ENCODE results near the gene RGS9. TPM values are rescaled to one million over a fixed set of nuclear protein-coding genes. Genes with fewer than 3 reads are reported as not detected.
"Not testable (repeated sequence)": the region's sequence is repeated elsewhere in the genome, so short reads cannot be mapped to it uniquely, and the experiment has no call there.

RGS9 gene
- total RNA-seq, 1 experiment from 2014 or later, result 11.2 TPM

DNA sequence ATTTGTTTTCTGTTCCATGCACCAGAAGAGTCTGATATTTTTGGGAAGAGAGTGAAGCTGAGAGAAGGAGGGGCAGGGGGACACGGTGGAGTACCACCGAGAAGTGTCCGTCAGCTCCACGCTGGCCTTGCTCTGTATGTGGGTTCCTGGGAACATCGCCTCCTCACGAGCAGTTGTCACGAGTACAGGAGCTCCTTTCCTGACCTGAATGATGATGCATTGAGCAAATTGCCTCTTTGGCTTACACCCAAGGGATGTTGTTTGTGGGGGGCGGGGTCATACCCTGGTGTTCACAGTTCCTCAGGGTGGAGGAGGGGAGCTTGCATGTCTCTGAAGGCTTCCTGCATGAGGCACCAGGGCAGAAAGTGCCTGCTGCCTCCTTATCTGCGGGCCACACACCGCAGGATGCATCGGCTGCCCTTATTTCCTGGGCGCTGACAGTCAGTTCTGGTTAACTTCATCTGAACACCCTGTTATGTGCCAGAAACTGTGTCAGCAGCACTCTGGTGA lies 36.2 kb downstream of the RGS9 start:
- peaks cover 40% of the 10 kb centered on the region for H3K4me1 ChIP-seq (replicated peaks)
- no peaks in the 10 kb centered on the region for H3K27me3 ChIP-seq (replicated peaks)
- peak; percentile 76 to 79 for DNase-seq (ENCODE audit: low read depth in 1 of 2, low spot score in 2 of 2)
- H3K36me3 ChIP-seq, result no peaks in the 10 kb centered on the region
- no peaks in the 10 kb centered on the region for H3K9me3 ChIP-seq (replicated peaks)
- no peak overlapping the region for H3K27ac ChIP-seq
- H3K4me3 ChIP-seq, result no peak overlapping the region

- Histone ChIP-seq H3K27me3 (replicated peaks) (no peaks in the 10 kb centered on the region), H3K4me3 (no peak overlapping the region), H3K36me3 (no peaks in the 10 kb centered on the region), H3K27ac (no peak overlapping the region), H3K4me1 (replicated peaks) (peaks cover 46% of the 10 kb centered on the region), H3K9me3 (replicated peaks) (no peaks in the 10 kb centered on the region)
- no peak for DNase-seq (ENCODE audit: low read depth in 1 of 2, low spot score in 2 of 2)
These were observed 37.0 kb downstream of the RGS9 start for GRCh38 chr17:65173976-65174683.

DNA sequence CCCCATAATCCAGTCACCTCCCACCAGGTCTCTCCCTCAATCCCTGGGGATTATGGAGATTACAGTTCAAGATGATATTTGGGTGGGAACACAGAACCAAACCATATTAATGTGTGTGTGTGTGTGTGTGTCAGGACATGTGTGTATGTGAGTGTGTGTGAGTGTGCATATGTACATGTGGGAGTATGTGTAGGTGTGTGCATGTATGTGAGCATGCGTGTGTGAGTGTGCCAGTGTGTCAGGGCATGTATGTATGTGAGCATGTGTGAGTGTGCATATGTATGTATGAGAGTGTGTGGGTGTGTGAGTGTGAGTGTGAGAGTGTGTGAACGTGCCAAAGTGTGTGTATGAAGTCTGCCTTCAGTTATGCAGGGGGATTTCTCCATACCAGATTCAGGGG lies 37.8 kb downstream of the RGS9 start:
- Histone ChIP-seq H3K4me1 (replicated peaks) (peaks cover 46% of the 10 kb centered on the region), H3K36me3 (no peaks in the 10 kb centered on the region)
- DNase-seq (ENCODE audit: low read depth in 1 of 2, low spot score in 2 of 2), result no peak

GRCh38 chr17:65175952-65176351 lies 38.8 kb downstream of the RGS9 start:
- Histone ChIP-seq H3K27ac (no peak overlapping the region), H3K9me3 (replicated peaks) (no peaks in the 10 kb centered on the region), H3K27me3 (replicated peaks) (no peaks in the 10 kb centered on the region), H3K4me1 (replicated peaks) (peaks cover 41% of the 10 kb centered on the region), H3K36me3 (no peaks in the 10 kb centered on the region), H3K4me3 (no peak overlapping the region)
- no peak for DNase-seq (ENCODE audit: low read depth in 1 of 2, low spot score in 2 of 2)

More for the DNA sequence above, 37.8 kb downstream of the RGS9 start:
- Histone ChIP-seq H3K27me3 (replicated peaks) (no peaks in the 10 kb centered on the region), H3K9me3 (replicated peaks) (no peaks in the 10 kb centered on the region), H3K27ac (no peak overlapping the region), H3K4me3 (no peak overlapping the region)

GRCh38 chr17:65176646-65177409 lies 39.7 kb downstream of the RGS9 start:
- H3K27ac ChIP-seq, result no peak overlapping the region
- peaks cover 42% of the 10 kb centered on the region for H3K4me1 ChIP-seq (replicated peaks)
- no peaks in the 10 kb centered on the region for H3K9me3 ChIP-seq (replicated peaks)
- DNase-seq (ENCODE audit: low read depth in 1 of 2, low spot score in 2 of 2), result no peak
- H3K36me3 ChIP-seq, result no peaks in the 10 kb centered on the region
- H3K27me3 ChIP-seq (replicated peaks), result no peaks in the 10 kb centered on the region
- no peak overlapping the region for H3K4me3 ChIP-seq

DNA sequence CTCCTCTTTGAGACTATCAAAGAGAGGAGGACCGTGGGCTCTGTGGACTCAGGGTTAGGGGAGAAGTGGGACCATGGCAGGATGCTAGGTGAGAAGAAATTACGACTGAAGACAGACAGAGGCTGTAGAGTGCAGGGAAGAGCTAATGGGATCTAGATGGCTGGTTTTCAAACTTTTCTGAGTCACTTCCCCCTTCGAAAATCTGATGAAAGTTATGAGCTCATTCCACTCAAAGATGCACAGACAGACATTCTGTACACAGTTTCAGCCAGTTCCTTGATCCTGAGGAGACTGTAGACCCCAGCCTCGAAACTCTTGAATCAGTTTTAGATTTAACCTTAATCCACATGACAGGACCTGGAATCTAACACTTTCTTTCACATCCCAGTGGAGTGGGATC lies 40.7 kb downstream of the RGS9 start:
- no peak overlapping the region for H3K27ac ChIP-seq
- H3K27me3 ChIP-seq (replicated peaks), result no peaks in the 10 kb centered on the region
- DNase-seq (ENCODE audit: low read depth in 1 of 2, low spot score in 2 of 2), result no peak
- no peaks in the 10 kb centered on the region for H3K9me3 ChIP-seq (replicated peaks)
- H3K4me1 ChIP-seq (replicated peaks), result peaks cover 47% of the 10 kb centered on the region
- no peaks in the 10 kb centered on the region for H3K36me3 ChIP-seq
- H3K4me3 ChIP-seq, result no peak overlapping the region

GRCh38 chr17:65180276-65180675 lies 43.1 kb downstream of the RGS9 start:
- H3K4me3 ChIP-seq; H3K27me3 ChIP-seq (replicated peaks); H3K27ac ChIP-seq; H3K9me3 ChIP-seq (replicated peaks); DNase-seq (ENCODE audit: low read depth in 1 of 2, low spot score in 2 of 2); H3K36me3 ChIP-seq: not testable (repeated sequence)
- peaks cover 59% of the 10 kb centered on the region for H3K4me1 ChIP-seq (replicated peaks)

- H3K4me1 ChIP-seq (replicated peaks), result peaks cover 64% of the 10 kb centered on the region
- H3K27me3 ChIP-seq (replicated peaks); H3K9me3 ChIP-seq (replicated peaks); H3K4me3 ChIP-seq; H3K36me3 ChIP-seq; DNase-seq (ENCODE audit: low read depth in 1 of 2, low spot score in 2 of 2); H3K27ac ChIP-seq: not testable (repeated sequence)
These were observed 43.6 kb downstream of the RGS9 start for GRCh38 chr17:65180752-65181236.

- no peaks in the 10 kb centered on the region for H3K9me3 ChIP-seq (replicated peaks)
- no peak overlapping the region for H3K27ac ChIP-seq
- H3K36me3 ChIP-seq, result no peaks in the 10 kb centered on the region
- H3K4me1 ChIP-seq (replicated peaks), result peaks cover 64% of the 10 kb centered on the region
- no peak for DNase-seq (ENCODE audit: low read depth in 1 of 2, low spot score in 2 of 2)
- no peak overlapping the region for H3K4me3 ChIP-seq
- no peaks in the 10 kb centered on the region for H3K27me3 ChIP-seq (replicated peaks)
These were observed 44.3 kb downstream of the RGS9 start for GRCh38 chr17:65181237-65182061.

DNA sequence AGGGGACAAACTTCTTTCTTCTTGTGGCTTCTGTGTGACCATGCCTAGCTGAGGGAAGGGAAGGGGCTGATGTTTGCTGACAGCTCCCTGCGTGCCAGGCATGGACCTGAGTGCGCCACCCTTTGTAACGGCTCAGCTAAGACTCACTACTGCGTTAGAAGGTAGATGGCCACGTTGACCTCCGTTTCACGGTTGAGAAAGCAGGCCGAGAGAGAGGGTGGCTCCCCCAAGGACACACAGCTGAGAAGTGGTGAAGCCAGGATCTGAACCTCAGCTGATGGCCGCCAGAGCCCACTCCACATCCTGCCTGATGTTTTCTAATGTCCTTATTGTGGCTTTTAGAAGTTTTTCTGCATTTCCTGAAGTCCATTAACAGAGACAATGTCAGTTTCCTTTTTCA lies 45.1 kb downstream of the RGS9 start:
- H3K27ac ChIP-seq, result no peak overlapping the region
- DNase-seq (ENCODE audit: low read depth in 1 of 2, low spot score in 2 of 2), result no peak

DNA sequence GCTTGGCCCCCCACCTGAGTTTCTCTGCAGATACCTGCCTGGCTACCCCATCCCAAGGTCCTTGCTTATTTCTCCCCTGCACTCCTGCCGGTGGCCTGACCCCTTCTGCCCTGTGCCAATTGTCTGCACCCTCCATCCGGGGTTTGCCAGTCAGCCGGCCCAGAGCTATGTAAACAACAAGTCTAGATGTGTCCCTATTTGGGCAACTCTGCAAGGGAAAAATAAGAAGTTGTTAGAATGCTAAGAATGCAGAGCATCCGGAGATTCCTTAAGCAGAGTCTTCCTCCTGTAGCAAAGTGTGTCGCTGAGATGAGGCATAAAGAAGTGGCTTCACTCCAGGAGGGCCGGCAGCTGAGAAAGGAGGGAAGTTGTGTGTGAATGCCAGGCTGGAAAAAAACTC lies 46.6 kb downstream of the RGS9 start:
- Histone ChIP-seq H3K4me3 (no peak overlapping the region), H3K27me3 (replicated peaks) (no peaks in the 10 kb centered on the region), H3K36me3 (no peaks in the 10 kb centered on the region), H3K27ac (peak overlapping the region; percentile 71), H3K4me1 (replicated peaks) (peaks cover 52% of the 10 kb centered on the region), H3K9me3 (replicated peaks) (no peaks in the 10 kb centered on the region)
- peak; percentile 89 to 90 for DNase-seq (ENCODE audit: low read depth in 1 of 2, low spot score in 2 of 2)

More for the DNA sequence above, 45.1 kb downstream of the RGS9 start:
- Histone ChIP-seq H3K9me3 (replicated peaks) (no peaks in the 10 kb centered on the region), H3K27me3 (replicated peaks) (no peaks in the 10 kb centered on the region), H3K4me1 (replicated peaks) (peaks cover 64% of the 10 kb centered on the region), H3K36me3 (no peaks in the 10 kb centered on the region), H3K4me3 (no peak overlapping the region)

- Histone ChIP-seq H3K4me1 (replicated peaks) (peaks cover 49% of the 10 kb centered on the region), H3K27ac (peak overlapping the region; percentile 71), H3K36me3 (no peaks in the 10 kb centered on the region), H3K4me3 (no peak overlapping the region), H3K9me3 (replicated peaks) (no peaks in the 10 kb centered on the region), H3K27me3 (replicated peaks) (no peaks in the 10 kb centered on the region)
- DNase-seq (ENCODE audit: low read depth in 1 of 2, low spot score in 2 of 2), result no peak
These were observed 47.2 kb downstream of the RGS9 start for GRCh38 chr17:65184235-65184959.

GRCh38 chr17:65185062-65185461 lies 47.9 kb downstream of the RGS9 start:
- no peaks in the 10 kb centered on the region for H3K9me3 ChIP-seq (replicated peaks)
- no peaks in the 10 kb centered on the region for H3K36me3 ChIP-seq
- no peak for DNase-seq (ENCODE audit: low read depth in 1 of 2, low spot score in 2 of 2)
- no peaks in the 10 kb centered on the region for H3K27me3 ChIP-seq (replicated peaks)
- H3K4me1 ChIP-seq (replicated peaks), result peaks cover 51% of the 10 kb centered on the region
- H3K4me3 ChIP-seq, result no peak overlapping the region
- peak overlapping the region; percentile 71 for H3K27ac ChIP-seq
